SK-N-SH treated with all-trans-retinoic acid at 6 μM for 48 hours (cell line): Measurements from ENCODE around the gene TMEM54.
A peak's percentile ranks its signal among the peaks of the same experiment; 100 is the strongest.

Source experiments
- ATAC-seq: fragments of 200-7000 bp; cut with Tn5 transposase; 3 replicates; pipeline ENCODE4 v1.9.1; 2020; ENCODE audit warnings: mild to moderate bottlenecking, moderate library complexity
- ARNTL ChIP-seq: fragments of 450-650 bp; formaldehyde crosslinking; IDR thresholded peaks from 2 replicates; pipeline ENCODE4 v1.5.0; 2020; ENCODE audit warnings: low read depth, mild to moderate bottlenecking, moderate library complexity, borderline replicate concordance
- CREB5 ChIP-seq: fragments of 250-450 bp; sonication (Bioruptor Pico); IDR thresholded peaks from 2 replicates; pipeline ENCODE4 v1.5.1; 2020; ENCODE audit warnings: low read depth, mild to moderate bottlenecking, moderate library complexity
- CSRNP3 ChIP-seq: fragments of 250-450 bp; sonication (Bioruptor Pico); IDR thresholded peaks from 2 replicates; pipeline ENCODE4 v1.5.1; 2021; ENCODE audit warnings: mild to moderate bottlenecking, moderate library complexity
- ESRRG ChIP-seq: fragments of 250-450 bp; sonication (Bioruptor Pico); IDR thresholded peaks from 2 replicates; pipeline ENCODE4 v1.6.1; 2021; ENCODE audit warnings: mild to moderate bottlenecking
- ISL1 ChIP-seq: fragments of 250-450 bp; sonication (Bioruptor Pico); IDR thresholded peaks from 2 replicates; pipeline ENCODE4 v2.1.2; 2022; ENCODE audit warnings: mild to moderate bottlenecking, moderate library complexity
- OSR1 ChIP-seq: fragments of 250-450 bp; sonication (Bioruptor Pico); IDR thresholded peaks from 2 replicates; pipeline ENCODE4 v1.8.0; 2022; ENCODE audit warnings: moderate library complexity, mild to moderate bottlenecking, inconsistent platforms
- PATZ1 ChIP-seq: fragments of 250-450 bp; sonication (Bioruptor Pico); IDR thresholded peaks from 2 replicates; pipeline ENCODE4 v1.8.0; 2020; ENCODE audit warnings: mild to moderate bottlenecking, moderate library complexity, borderline replicate concordance
- POU6F1 ChIP-seq: fragments of 250-450 bp; sonication (Bioruptor Pico); IDR thresholded peaks from 2 replicates; pipeline ENCODE4 v1.8.0; 2021; ENCODE audit warnings: low read depth, mild to moderate bottlenecking, moderate library complexity, borderline replicate concordance
- PPARA ChIP-seq: fragments of 250-450 bp; sonication (Bioruptor Pico); IDR thresholded peaks from 2 replicates; pipeline ENCODE4 v1.5.0; 2020; ENCODE audit warnings: mild to moderate bottlenecking, borderline replicate concordance
- RARB ChIP-seq: fragments of 250-450 bp; sonication (Bioruptor Pico); IDR thresholded peaks from 2 replicates; pipeline ENCODE4 v1.8.0; 2021; ENCODE audit warnings: mild to moderate bottlenecking, moderate library complexity
- SNAI2 ChIP-seq: fragments of 250-450 bp; sonication (Bioruptor Pico); IDR thresholded peaks from 2 replicates; pipeline ENCODE4 v1.5.0; 2020; ENCODE audit warnings: mild to moderate bottlenecking, moderate library complexity
- TCF4 ChIP-seq: fragments of 250-450 bp; sonication (Bioruptor Pico); IDR thresholded peaks from 2 replicates; pipeline ENCODE4 v1.8.0; 2021; ENCODE audit warnings: mild to moderate bottlenecking, moderate library complexity, borderline replicate concordance
- TOX ChIP-seq: fragments of 250-450 bp; sonication (Bioruptor Pico); IDR thresholded peaks from 2 replicates; pipeline ENCODE4 v1.8.0; 2021; ENCODE audit warnings: mild to moderate bottlenecking, moderate library complexity, borderline replicate concordance
- TSHZ2 ChIP-seq: fragments of 250-450 bp; sonication (Bioruptor Pico); IDR thresholded peaks from 2 replicates; pipeline ENCODE4 v1.5.0; 2020; ENCODE audit warnings: mild to moderate bottlenecking, moderate library complexity
- ZC3H10 ChIP-seq: fragments of 250-450 bp; sonication (Bioruptor Pico); IDR thresholded peaks from 2 replicates; pipeline ENCODE4 v1.5.1; 2021; ENCODE audit warnings: mild to moderate bottlenecking, moderate library complexity
- ZFP30 ChIP-seq: fragments of 450-650 bp; formaldehyde crosslinking; IDR thresholded peaks from 2 replicates; pipeline ENCODE4 v1.5.0; 2022; ENCODE audit warnings: mild to moderate bottlenecking, moderate library complexity
- ZNF565 ChIP-seq: fragments of 450-650 bp; formaldehyde crosslinking; conservative IDR thresholded peaks from 2 replicates; pipeline ENCODE4 v1.5.0; 2020; ENCODE audit warnings: low read depth, mild to moderate bottlenecking, moderate library complexity
- ZNF70 ChIP-seq: fragments of 450-650 bp; formaldehyde crosslinking; IDR thresholded peaks from 2 replicates; pipeline ENCODE4 v1.5.0; 2020; ENCODE audit warnings: mild to moderate bottlenecking, moderate library complexity
- ZNF8 ChIP-seq: fragments of 450-650 bp; formaldehyde crosslinking; IDR thresholded peaks from 2 replicates; pipeline ENCODE4 v1.5.0; 2020; ENCODE audit warnings: mild to moderate bottlenecking, moderate library complexity

The TMEM54 gene

GRCh38 chr1:32878637-32879041 lies 22.6 kb downstream of the TMEM54 start (continued):
- TF ChIP-seq TSHZ2 (CRISPR knock-in tag) (no peak), TOX (CRISPR knock-in tag) (no peak), TCF4 (CRISPR knock-in tag) (no peak), ISL1 (CRISPR knock-in tag) (no peak)

GRCh38 chr1:32878183-32878582 lies 23.0 kb downstream of the TMEM54 start:
- no peak for TF ChIP-seq OSR1
- no peak for TF ChIP-seq ZNF8 (CRISPR knock-in tag)
- no peak for TF ChIP-seq PATZ1 (CRISPR knock-in tag)
- no peak for TF ChIP-seq TSHZ2 (CRISPR knock-in tag)
- no peak for TF ChIP-seq ZNF565
- no peak for TF ChIP-seq TOX (CRISPR knock-in tag)
- TF ChIP-seq ZNF70 (CRISPR knock-in tag), result no peak
- TF ChIP-seq SNAI2 (CRISPR knock-in tag), result no peak
- TF ChIP-seq ISL1 (CRISPR knock-in tag), result no peak
- TF ChIP-seq POU6F1 (CRISPR knock-in tag), result no peak
- no peak for TF ChIP-seq ARNTL
- TF ChIP-seq RARB, result no peak
- no peak for TF ChIP-seq ZC3H10
- TF ChIP-seq ZFP30, result no peak
- no peak for TF ChIP-seq PPARA
- peak; percentile 19; the same call in 1 of the 3 replicates for ATAC-seq

- TF ChIP-seq ZFP30 (no peak), ZNF8 (CRISPR knock-in tag) (no peak), CSRNP3 (CRISPR knock-in tag) (no peak), CREB5 (no peak), ZNF70 (CRISPR knock-in tag) (no peak), ARNTL (no peak), ESRRG (CRISPR knock-in tag) (no peak), PPARA (no peak), ZNF565 (no peak), ISL1 (CRISPR knock-in tag) (no peak)
Measured at GRCh38 chr1:32877211-32878110, 23.7 kb downstream of the TMEM54 start.

More at GRCh38 chr1:32877211-32878110, 23.7 kb downstream of the TMEM54 start:
- ATAC-seq, result no peak
